HG02678 (cell line): ENCODE data around the gene MIA2.
"Not testable (repeated sequence)": the region's sequence is repeated elsewhere in the genome, so short reads cannot be mapped to it uniquely, and the experiment has no call there.

Experiments used
- ATAC-seq: cut with Tn5 transposase; IDR thresholded peaks from one replicate; pipeline ENCODE4 v1.9.1; 2021; ENCODE audit warnings: mild to moderate bottlenecking, moderate library complexity; ENCODE audit not compliant: unreplicated experiment

The MIA2 gene

DNA sequence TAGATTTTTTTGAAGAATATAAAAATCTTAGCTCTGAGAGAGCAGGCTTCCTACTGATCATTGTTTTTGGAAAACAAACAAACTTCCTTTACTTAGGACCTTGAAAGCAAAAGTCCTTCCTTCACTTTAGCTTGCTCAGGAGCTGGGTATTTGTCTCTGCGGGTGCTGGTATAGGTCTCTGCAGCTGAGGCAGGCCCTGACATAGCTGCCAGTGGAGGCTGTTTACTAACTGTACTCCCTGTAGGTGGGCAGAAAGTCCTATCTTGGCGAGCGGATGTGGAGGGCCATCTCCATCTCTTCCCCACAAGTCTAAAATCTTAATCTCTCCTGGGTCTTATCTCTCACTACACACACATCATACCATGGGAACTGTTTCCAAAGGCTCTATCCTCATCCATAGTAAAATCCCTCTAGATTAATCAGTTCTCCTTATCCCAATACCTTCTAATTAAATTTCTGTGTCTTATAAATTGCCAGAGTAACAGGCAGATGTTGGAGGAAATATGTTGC is 4.1 kb upstream of the MIA2 start:
- ATAC-seq, result no peak

DNA sequence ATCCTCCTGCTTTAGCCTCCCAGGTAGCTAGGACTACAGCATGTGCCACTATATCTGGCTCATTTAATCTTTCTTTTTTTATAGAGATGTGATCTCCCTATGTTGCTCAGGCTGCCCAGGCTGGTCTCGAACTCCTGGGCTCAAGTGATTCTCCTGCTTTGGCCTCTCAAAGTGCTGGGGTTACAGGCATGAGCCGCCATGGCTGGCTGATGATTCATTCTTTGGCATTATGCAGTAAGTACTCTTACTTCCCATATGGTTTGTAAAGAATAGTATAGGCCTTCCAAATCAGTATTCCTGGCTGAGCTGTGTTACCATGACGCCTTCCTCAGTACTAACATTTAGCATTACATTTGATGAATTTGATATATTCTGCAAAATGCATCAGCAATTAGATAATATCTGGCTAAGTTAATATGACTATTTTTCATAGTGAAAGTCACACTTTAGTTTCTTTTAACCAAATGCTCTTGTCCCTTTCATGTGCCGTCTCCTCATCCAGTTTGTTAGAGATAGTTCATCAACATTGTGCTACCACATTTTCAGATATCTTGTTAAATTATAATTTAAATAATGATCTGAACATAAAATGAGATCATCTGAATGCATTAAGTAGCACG is 3.2 kb upstream of the MIA2 start:
- ATAC-seq, result no peak

- ATAC-seq, result peak; percentile 62
Measured at GRCh38 chr14:39231751-39232553, 1.8 kb upstream of the MIA2 start.

DNA sequence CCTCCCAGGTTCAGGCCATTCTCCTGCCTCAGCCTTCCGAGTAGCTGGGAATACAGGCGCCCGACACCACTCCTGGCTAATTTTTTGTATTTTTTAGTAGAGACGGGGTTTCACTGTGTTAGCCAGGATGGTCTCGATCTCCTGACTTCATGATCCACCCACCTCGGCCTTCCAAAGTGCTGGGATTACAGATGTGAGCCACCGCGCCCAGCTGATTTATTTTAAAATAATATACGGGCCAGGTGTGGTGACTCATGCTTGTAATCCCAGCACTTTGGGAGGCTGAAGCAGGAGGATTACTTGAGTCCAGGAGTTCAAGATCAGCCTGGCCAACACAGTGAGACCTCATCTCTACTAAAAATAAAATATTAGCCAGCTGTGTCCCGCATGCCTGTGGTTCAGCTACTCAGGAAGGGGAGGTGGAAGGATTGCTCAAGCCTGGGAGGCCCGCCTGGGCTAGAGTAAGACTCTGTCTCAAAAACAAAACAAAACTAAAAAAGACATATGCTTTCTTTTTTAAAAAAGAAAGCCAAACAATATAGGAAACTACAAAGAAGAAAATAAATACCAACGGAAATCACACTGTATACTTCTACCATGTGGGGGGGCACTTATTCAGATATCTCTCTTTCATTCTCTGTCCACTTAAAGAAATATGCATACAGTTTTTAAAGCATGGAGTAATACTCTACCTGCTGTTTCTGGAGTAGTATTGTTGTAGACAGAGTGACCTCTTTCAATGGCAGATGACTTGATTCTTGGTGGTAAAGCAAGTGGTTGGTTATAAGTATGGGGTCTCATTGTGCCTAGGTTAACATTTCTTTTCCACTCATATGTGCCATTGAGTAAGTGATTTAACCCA is 930 bp upstream of the MIA2 start:
- ATAC-seq, result peak; percentile 34

GRCh38 chr14:39234986-39235385 is 1.3 kb downstream of the MIA2 start:
- not testable (repeated sequence) for ATAC-seq

- ATAC-seq, result not testable (repeated sequence)
Measured at GRCh38 chr14:39235466-39235865, 1.8 kb downstream of the MIA2 start.

DNA sequence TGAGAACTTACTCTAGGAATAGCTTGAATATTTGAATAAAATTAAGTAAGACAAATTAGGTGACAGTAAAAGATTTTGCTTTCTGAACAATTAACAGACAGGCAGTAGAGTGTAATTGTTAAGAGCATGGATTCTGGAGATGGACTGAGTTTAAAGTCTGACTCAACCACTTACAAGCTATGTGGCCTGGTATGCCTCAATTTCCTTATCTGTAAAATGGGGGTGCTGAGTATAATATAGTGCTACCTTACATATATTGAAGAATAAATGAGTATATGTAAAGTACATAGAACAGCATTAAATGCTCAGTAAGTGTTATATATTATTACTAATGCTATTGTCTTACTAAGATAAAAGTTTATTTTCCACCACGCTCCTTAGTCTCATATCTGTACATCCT is 7.1 kb downstream of the MIA2 start:
- no peak for ATAC-seq

DNA sequence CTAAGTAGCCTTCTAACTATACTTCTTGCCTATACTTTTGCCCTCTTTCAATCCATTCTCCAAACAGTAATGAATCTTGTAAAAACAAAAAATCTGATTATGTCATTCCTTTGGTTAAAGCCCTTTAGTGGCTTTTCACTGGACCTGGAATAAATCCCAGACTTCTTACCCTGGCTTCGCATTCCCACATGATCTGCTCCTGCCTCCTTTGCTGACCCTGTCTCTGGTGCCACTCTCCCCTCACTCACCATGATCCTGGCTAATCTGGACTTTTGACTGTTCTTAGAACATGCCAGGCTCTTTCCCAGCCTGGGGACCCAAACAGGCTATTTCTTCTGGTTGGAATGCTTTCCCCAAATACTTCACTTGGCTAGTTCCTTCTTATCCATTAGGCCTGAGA is 7.9 kb downstream of the MIA2 start:
- no peak for ATAC-seq

DNA sequence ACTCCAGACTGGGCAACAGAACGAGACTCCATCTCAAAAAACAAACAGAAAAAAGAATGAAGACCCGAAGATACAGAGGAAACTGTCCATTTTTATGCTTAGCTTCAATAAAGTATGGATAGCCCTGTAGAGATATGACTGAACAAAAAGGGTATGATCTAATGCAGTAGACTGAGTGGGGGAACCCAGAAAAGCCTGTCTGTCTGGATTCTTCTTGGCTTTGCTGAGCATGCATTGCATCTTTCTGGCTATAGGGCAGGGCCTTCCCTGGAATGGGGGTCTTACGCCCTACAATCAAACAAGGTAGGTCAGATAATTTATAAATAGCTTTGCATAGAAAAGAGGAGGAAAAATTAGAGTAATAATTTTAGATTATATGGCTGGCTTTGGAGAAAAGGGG is 10.1 kb downstream of the MIA2 start:
- ATAC-seq, result no peak

GRCh38 chr14:39246618-39247017 is 12.9 kb downstream of the MIA2 start:
- ATAC-seq, result no peak

DNA sequence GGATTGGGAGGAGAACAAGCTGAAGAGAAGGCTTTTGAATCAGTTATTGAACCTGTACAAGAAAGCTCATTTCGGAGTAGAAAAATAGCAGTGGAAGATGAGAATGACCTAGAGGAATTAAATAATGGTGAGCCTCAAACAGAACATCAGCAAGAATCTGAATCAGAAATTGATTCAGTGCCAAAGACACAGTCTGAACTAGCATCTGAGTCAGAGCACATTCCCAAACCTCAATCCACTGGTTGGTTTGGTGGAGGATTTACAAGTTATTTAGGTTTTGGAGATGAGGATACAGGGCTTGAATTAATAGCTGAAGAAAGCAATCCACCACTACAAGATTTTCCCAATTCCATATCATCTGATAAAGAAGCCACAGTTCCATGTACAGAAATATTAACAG is 13.5 kb downstream of the MIA2 start:
- ATAC-seq, result no peak

GRCh38 chr14:39251547-39251946 is 17.8 kb downstream of the MIA2 start:
- no peak for ATAC-seq

- ATAC-seq, result not testable (repeated sequence)
Measured at GRCh38 chr14:39257388-39257787, 23.7 kb downstream of the MIA2 start.

DNA sequence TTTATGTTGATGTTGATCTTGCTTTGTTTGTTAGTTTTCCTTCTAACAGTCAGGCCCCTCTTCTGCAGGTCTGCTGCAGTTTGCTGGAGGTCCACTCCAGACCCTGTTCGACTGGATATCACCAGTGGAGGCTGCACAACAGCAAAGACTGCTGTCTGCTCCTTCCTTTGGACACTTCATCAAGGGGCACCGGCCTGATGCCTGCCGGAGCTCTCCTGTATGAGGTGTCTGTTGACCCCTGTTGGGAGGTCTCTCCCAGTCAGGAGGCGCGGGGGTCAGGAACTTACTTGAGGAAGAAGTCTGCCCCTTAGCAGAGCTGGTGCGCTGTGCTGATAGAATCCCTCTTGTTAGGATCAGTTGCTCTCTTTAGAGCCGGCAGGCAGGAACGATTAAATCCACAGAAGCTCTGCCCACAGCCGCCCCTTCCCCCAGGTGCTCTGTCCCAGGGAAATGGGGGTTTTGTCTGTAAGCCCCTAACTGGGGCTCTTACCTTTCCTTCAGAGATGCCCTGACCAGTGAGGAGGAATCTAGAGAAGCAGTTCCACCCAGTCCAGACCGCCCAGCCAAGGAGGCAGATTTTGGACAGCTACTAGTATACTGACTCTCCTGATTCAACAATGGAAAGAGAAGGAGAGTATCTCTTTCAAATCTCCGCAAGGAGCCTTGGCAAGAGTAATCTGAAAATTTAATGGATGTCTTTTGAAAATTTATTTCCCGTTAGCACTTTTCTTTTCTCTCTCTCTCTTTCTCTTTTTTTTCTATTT is 25.2 kb downstream of the MIA2 start:
- no peak for ATAC-seq

DNA sequence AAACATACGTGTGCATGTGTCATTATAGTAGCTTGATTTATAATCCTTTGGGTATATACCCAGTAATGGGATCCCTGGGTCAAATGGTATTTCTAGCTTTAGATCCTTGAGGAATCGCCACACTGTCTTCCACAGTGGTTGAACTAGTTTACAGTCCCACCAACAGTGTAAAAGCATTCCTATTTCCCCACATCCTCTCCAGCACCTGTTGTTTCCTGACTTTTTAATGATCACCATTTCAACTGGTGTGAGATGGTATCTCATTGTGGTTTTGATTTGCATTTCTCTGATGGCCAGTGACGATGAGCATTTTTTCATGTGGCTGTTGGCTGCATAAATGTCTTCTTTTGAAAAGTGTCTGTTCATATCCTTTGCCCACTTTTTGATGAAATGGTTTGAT is 26.4 kb downstream of the MIA2 start:
- ATAC-seq, result not testable (repeated sequence)

GRCh38 chr14:39262214-39262613 is 28.5 kb downstream of the MIA2 start:
- not testable (repeated sequence) for ATAC-seq

DNA sequence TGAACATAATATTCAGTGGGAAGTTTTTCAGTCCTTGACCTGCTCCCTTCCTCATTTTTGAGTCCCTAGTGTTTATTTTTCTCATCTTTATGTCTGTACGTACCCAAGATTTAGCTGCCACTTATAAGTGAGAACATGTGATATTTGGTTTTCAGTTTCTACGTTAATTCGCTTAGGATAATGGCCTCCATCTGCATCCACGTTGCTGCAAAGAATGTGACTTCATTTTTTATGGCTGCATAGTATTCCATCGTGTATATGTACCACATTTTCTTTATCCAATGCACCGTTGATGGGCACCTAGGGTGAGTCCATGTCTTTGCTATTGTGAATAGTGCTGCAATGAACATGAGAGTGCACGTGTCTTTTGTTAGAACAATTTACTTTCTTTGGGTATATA is 30.3 kb downstream of the MIA2 start:
- ATAC-seq, result no peak

GRCh38 chr14:39264558-39264957 is 30.8 kb downstream of the MIA2 start:
- no peak for ATAC-seq

DNA sequence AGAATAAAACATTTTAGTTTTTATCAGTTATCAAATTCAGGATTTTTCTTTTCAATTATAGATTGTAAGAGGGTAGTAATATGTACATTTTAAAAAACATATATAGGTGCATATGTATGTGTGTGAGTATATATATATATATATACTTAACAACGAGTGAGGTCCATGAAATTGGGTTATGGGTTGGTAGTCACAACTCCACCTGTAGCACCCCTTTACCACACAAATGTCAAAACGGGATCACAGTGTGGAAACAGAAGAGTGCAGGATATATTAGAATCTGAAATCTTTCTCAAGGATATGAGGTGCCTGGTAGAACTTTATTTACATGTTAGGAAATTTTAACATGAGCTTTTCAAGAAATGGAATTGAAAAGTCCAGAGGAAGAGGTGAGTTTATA is 31.3 kb downstream of the MIA2 start:
- no peak for ATAC-seq

DNA sequence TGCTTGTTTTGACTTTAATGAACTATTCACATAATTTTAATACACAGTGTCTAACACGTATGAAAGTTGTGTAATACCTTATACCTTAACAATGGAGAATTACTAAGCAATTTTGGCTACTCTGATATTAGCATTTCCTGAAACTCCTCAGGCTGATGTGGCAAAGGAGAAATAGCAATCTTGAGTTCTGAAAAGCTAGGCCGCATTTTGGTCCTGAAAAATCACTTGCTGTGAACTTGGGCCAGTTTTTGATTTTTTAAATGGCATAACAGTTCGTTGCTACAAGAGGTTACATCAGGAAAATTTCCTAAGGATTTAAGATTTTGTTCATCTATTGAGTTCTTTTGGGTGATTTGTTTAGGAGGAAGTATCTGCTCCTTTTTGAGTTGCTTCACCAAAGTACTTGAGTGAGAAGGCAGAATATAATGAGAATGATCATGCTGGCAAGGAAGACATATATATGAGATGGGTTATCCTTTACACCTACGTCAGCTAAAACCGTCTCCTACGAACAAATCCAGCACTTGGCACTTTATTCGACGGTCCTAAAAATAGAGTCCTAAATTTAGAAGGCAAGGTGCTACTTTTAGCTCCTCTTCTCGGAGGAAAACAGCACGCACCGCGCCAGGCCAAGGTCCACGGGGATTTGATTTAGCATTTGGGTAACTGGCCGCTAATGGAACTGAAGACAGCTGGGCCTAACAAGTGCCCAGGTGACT is 32.2 kb downstream of the MIA2 start:
- ATAC-seq, result no peak
